K562 (cell line): ENCODE measurements around the gene TOR1A. TPM values are rescaled to one million over a fixed set of nuclear protein-coding genes. Genes with fewer than 3 reads are reported as not detected.

Experiments
- FOXJ2 ChIP-seq: fragments of 200-800 bp; sonication (Bioruptor generic); IDR thresholded peaks from 2 replicates; pipeline ENCODE4 v1.6.1; 2016; ENCODE audit warnings: missing genetic modification characterization, missing compliant biosample characterization
- HDAC2 ChIP-seq: fragments of 450-650 bp; IDR thresholded peaks from 2 replicates; pipeline ENCODE4 v1.6.1; 2016; ENCODE audit warnings: mild to moderate bottlenecking
- KDM1A ChIP-seq, 2 experiments: fragments of 450-650 bp; IDR thresholded peaks; 2 replicates each; pipeline ENCODE4 v1.6.1; 2016; ENCODE audit warnings: mild to moderate bottlenecking in 2 of 2
- MXI1 ChIP-seq: IDR thresholded peaks from 2 replicates; pipeline ENCODE4 v1.6.1; 2011; ENCODE audit warnings: low read depth, mild to moderate bottlenecking, improper control_type of control experiment, low read length
- SAFB ChIP-seq: fragments of 200-400 bp; formaldehyde crosslinking; IDR thresholded peaks from 2 replicates; pipeline ENCODE4 v1.6.1; 2017; ENCODE audit warnings: low read depth, low read length, borderline replicate concordance
- SMAD2 ChIP-seq: fragments of 150-350 bp; IDR thresholded peaks from 2 replicates; pipeline ENCODE4 v1.6.1; 2014; ENCODE audit warnings: low read depth, mild to moderate bottlenecking, low read length
- SUPT5H ChIP-seq: fragments of 450-650 bp; IDR thresholded peaks from 2 replicates; pipeline ENCODE4 v1.6.1; 2016
- TRIM24 ChIP-seq, 2 experiments: fragments of 450-650 bp; IDR thresholded peaks; 2 replicates each; pipeline ENCODE4 v1.6.1; 2016
- ZKSCAN1 ChIP-seq: fragments of 150-350 bp; IDR thresholded peaks from 2 replicates; pipeline ENCODE4 v1.6.1; 2016; ENCODE audit warnings: low read depth, low read length
- ZNF3 ChIP-seq: fragments of 250-450 bp; sonication (Bioruptor Pico); IDR thresholded peaks from 2 replicates; pipeline ENCODE4 v1.5.0; 2021; ENCODE audit warnings: mild to moderate bottlenecking, moderate library complexity
- ZNF79 ChIP-seq: fragments of 250-450 bp; sonication (Bioruptor Pico); IDR thresholded peaks from 2 replicates; pipeline ENCODE4 v1.4.0; 2020; ENCODE audit warnings: low read depth, mild to moderate bottlenecking, moderate library complexity
- polyA plus RNA-seq, 8 experiments: library from polyadenylated mRNA; depleted of rRNA in 4 of 8; stranded (reverse) in 5 of 8; unstranded in 3 of 8; fragments of >200 nt; fragmentation: Nextera tagmentation in 2 of 8; fragmentation: Illumina TruSeq in 1 of 8; extraction: Ambion mirVana in 2 of 8; extraction: Trizol in 1 of 8; gene quantifications; 2 replicates each; pipeline versions ENCODE4 v1.2.1 to v1.2.3, GENCODE V29; 2011 to 2014; ENCODE audit warnings: inconsistent platforms in 1 of 8, missing spikeins in 1 of 8
- total RNA-seq, 7 experiments: library from RNA; depleted of rRNA in 6 of 7; stranded (reverse); fragments of >200 nt in 6 of 7; fragmentation: Illumina TruSeq in 2 of 7; extraction: Trizol in 2 of 7; gene quantifications; 2 replicates each; pipeline versions ENCODE4 v1.2.1 to v1.2.3, GENCODE V29; 2011 to 2021; ENCODE audit warnings: low replicate concordance in 1 of 7
- TF ChIP-seq, protein P1 (sequence below): fragments of 200-800 bp; sonication (Bioruptor generic); IDR thresholded peaks from 2 replicates; pipeline ENCODE4 v1.6.1; 2016; ENCODE audit warnings: missing genetic modification characterization, missing compliant biosample characterization
- TF ChIP-seq, protein P2 (sequence below): IDR thresholded peaks from 3 replicates; pipeline ENCODE4 v1.6.1; 2011; ENCODE audit warnings: borderline replicate concordance, mild to moderate bottlenecking, moderate library complexity; ENCODE audit not compliant: insufficient read length; ENCODE audit errors: extremely low read depth
- TF ChIP-seq, protein P3 (sequence below): fragments of 450-650 bp; IDR thresholded peaks from 2 replicates; pipeline ENCODE4 v1.6.1; 2017; ENCODE audit warnings: antibody characterized with exemption, mild to moderate bottlenecking
- TF ChIP-seq, protein P4 (sequence below): sonication (generic); formaldehyde crosslinking; IDR thresholded peaks from 2 replicates; pipeline ENCODE4 v1.8.0; 2022; ENCODE audit warnings: mild to moderate bottlenecking, missing genetic modification reagents

Gene TOR1A
- total and polyA plus RNA-seq, 9 of the 15 experiments (the other 6 are each of a cell fraction or from before 2014, with no cell fraction given) = 4.5 to 85.8 (median 51.3) TPM

DNA sequence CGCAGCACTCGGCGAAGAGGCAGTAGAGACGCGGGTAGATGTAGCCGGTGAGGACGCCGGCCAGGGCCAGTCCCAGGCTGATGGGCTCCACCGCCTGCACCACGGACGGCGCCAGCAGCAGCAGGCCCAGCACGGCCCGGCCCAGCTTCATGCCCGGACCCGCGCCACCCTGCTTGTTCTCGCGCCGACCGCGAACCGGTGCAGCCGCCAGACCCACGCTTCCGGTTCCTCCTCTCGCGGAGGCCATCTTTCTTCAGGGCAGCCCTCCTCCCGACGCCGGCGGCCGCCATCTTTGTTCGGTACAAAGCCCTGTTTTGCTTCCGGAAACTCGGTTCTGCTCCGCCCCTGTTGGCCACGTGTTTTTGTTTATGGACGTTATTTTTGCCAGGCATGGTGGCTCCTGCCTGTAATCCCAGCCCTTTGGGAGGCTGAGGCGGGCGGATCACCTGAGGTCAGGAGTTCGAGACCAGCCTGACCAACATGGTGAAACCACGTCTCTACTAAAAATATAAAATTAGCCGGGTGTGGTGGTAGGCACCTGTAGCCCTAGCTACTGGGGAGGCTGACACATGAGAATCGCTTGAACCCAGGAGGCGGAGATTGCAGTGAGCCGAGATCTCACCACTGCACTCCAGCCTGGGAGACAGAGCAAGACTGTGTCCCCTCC, at the start of gene TOR1A (continued):
- TF ChIP-seq, protein P1, sequence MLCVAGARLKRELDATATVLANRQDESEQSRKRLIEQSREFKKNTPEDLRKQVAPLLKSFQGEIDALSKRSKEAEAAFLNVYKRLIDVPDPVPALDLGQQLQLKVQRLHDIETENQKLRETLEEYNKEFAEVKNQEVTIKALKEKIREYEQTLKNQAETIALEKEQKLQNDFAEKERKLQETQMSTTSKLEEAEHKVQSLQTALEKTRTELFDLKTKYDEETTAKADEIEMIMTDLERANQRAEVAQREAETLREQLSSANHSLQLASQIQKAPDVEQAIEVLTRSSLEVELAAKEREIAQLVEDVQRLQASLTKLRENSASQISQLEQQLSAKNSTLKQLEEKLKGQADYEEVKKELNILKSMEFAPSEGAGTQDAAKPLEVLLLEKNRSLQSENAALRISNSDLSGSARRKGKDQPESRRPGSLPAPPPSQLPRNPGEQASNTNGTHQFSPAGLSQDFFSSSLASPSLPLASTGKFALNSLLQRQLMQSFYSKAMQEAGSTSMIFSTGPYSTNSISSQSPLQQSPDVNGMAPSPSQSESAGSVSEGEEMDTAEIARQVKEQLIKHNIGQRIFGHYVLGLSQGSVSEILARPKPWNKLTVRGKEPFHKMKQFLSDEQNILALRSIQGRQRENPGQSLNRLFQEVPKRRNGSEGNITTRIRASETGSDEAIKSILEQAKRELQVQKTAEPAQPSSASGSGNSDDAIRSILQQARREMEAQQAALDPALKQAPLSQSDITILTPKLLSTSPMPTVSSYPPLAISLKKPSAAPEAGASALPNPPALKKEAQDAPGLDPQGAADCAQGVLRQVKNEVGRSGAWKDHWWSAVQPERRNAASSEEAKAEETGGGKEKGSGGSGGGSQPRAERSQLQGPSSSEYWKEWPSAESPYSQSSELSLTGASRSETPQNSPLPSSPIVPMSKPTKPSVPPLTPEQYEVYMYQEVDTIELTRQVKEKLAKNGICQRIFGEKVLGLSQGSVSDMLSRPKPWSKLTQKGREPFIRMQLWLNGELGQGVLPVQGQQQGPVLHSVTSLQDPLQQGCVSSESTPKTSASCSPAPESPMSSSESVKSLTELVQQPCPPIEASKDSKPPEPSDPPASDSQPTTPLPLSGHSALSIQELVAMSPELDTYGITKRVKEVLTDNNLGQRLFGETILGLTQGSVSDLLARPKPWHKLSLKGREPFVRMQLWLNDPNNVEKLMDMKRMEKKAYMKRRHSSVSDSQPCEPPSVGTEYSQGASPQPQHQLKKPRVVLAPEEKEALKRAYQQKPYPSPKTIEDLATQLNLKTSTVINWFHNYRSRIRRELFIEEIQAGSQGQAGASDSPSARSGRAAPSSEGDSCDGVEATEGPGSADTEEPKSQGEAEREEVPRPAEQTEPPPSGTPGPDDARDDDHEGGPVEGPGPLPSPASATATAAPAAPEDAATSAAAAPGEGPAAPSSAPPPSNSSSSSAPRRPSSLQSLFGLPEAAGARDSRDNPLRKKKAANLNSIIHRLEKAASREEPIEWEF = no peak
- TF ChIP-seq, protein P2, sequence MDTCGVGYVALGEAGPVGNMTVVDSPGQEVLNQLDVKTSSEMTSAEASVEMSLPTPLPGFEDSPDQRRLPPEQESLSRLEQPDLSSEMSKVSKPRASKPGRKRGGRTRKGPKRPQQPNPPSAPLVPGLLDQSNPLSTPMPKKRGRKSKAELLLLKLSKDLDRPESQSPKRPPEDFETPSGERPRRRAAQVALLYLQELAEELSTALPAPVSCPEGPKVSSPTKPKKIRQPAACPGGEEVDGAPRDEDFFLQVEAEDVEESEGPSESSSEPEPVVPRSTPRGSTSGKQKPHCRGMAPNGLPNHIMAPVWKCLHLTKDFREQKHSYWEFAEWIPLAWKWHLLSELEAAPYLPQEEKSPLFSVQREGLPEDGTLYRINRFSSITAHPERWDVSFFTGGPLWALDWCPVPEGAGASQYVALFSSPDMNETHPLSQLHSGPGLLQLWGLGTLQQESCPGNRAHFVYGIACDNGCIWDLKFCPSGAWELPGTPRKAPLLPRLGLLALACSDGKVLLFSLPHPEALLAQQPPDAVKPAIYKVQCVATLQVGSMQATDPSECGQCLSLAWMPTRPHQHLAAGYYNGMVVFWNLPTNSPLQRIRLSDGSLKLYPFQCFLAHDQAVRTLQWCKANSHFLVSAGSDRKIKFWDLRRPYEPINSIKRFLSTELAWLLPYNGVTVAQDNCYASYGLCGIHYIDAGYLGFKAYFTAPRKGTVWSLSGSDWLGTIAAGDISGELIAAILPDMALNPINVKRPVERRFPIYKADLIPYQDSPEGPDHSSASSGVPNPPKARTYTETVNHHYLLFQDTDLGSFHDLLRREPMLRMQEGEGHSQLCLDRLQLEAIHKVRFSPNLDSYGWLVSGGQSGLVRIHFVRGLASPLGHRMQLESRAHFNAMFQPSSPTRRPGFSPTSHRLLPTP = peak; percentile 75
- TF ChIP-seq FOXJ2 (peak; percentile 85), MXI1 (peak; percentile 98), ZNF79 (no peak), ZKSCAN1 (0 out of 2 replicates have a peak, but pooled peaks have one; percentile 49), SAFB (no peak), HDAC2 (peak; percentile 94), KDM1A (IDR thresholded peaks at IDR 0.05) (no peak; a peak in 1 of 4 replicates), TRIM24 (IDR thresholded peaks at IDR 0.05) (peak in 1 of 2 experiments; percentile 44; a peak in 2 of 4 replicates), SUPT5H (peak; percentile 96), ZNF3 (no peak), SMAD2 (no peak)
- TF ChIP-seq, protein P3, sequence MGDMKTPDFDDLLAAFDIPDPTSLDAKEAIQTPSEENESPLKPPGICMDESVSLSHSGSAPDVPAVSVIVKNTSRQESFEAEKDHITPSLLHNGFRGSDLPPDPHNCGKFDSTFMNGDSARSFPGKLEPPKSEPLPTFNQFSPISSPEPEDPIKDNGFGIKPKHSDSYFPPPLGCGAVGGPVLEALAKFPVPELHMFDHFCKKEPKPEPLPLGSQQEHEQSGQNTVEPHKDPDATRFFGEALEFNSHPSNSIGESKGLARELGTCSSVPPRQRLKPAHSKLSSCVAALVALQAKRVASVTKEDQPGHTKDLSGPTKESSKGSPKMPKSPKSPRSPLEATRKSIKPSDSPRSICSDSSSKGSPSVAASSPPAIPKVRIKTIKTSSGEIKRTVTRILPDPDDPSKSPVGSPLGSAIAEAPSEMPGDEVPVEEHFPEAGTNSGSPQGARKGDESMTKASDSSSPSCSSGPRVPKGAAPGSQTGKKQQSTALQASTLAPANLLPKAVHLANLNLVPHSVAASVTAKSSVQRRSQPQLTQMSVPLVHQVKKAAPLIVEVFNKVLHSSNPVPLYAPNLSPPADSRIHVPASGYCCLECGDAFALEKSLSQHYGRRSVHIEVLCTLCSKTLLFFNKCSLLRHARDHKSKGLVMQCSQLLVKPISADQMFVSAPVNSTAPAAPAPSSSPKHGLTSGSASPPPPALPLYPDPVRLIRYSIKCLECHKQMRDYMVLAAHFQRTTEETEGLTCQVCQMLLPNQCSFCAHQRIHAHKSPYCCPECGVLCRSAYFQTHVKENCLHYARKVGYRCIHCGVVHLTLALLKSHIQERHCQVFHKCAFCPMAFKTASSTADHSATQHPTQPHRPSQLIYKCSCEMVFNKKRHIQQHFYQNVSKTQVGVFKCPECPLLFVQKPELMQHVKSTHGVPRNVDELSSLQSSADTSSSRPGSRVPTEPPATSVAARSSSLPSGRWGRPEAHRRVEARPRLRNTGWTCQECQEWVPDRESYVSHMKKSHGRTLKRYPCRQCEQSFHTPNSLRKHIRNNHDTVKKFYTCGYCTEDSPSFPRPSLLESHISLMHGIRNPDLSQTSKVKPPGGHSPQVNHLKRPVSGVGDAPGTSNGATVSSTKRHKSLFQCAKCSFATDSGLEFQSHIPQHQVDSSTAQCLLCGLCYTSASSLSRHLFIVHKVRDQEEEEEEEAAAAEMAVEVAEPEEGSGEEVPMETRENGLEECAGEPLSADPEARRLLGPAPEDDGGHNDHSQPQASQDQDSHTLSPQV = no peak; the same call in 1 of the 2 replicates
- TF ChIP-seq, protein P4, sequence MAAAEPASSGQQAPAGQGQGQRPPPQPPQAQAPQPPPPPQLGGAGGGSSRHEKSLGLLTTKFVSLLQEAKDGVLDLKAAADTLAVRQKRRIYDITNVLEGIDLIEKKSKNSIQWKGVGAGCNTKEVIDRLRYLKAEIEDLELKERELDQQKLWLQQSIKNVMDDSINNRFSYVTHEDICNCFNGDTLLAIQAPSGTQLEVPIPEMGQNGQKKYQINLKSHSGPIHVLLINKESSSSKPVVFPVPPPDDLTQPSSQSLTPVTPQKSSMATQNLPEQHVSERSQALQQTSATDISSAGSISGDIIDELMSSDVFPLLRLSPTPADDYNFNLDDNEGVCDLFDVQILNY = peak; percentile 80; the same call in 1 of the 2 replicates
